ENCODE measurements around the gene TNKS1BP1. TPM values are rescaled to one million over a fixed set of nuclear protein-coding genes. Genes with fewer than 3 reads are reported as not detected.

The TNKS1BP1 gene
- total RNA-seq, 1 donor from 2014 or later, result 102 TPM

- ATAC-seq (no peak), DNase-seq (ENCODE audit: low spot score) (no peak)
Measured at GRCh38 chr11:57312511-57313021, 12.2 kb downstream of the TNKS1BP1 start.

GRCh38 chr11:57311109-57311936 lies 13.4 kb downstream of the TNKS1BP1 start:
- DNase-seq (ENCODE audit: low spot score) (peak; percentile 99), ATAC-seq (peak; percentile 81)

- DNase-seq (ENCODE audit: low spot score) (peak; percentile 90), ATAC-seq (peak; percentile 37)
Measured at GRCh38 chr11:57310630-57311086, 14.1 kb downstream of the TNKS1BP1 start.

GRCh38 chr11:57310091-57310490 lies 14.7 kb downstream of the TNKS1BP1 start:
- ATAC-seq (no peak), DNase-seq (ENCODE audit: low spot score) (peak; percentile 52)

- ATAC-seq, result no peak
- DNase-seq (ENCODE audit: low spot score), result peak; percentile 41
Measured at GRCh38 chr11:57309106-57310059, 15.4 kb downstream of the TNKS1BP1 start.

GRCh38 chr11:57308426-57309060 lies 16.2 kb downstream of the TNKS1BP1 start:
- DNase-seq (ENCODE audit: low spot score), result peak; percentile 42
- no peak for ATAC-seq

- ATAC-seq, result no peak
- DNase-seq (ENCODE audit: low spot score), result peak; percentile 42
Measured at GRCh38 chr11:57307666-57308270, 17.0 kb downstream of the TNKS1BP1 start.

- DNase-seq (ENCODE audit: low spot score) (no peak), ATAC-seq (no peak)
Measured at GRCh38 chr11:57306940-57307565, 17.7 kb downstream of the TNKS1BP1 start.

GRCh38 chr11:57306161-57306876 lies 18.4 kb downstream of the TNKS1BP1 start:
- ATAC-seq (peak; percentile 18), DNase-seq (ENCODE audit: low spot score) (peak; percentile 74)

- no peak for DNase-seq (ENCODE audit: low spot score)
- no peak for ATAC-seq
Measured at GRCh38 chr11:57305523-57305922, 19.2 kb downstream of the TNKS1BP1 start.

GRCh38 chr11:57303990-57304579 lies 20.7 kb downstream of the TNKS1BP1 start:
- DNase-seq (ENCODE audit: low spot score) (peak; percentile 44), ATAC-seq (no peak)

- no peak for ATAC-seq
- DNase-seq (ENCODE audit: low spot score), result no peak
Measured at GRCh38 chr11:57303280-57303989, 21.3 kb downstream of the TNKS1BP1 start.

GRCh38 chr11:57302489-57302888 lies 22.3 kb downstream of the TNKS1BP1 start:
- DNase-seq (ENCODE audit: low spot score) (no peak), ATAC-seq (no peak)

- DNase-seq (ENCODE audit: low spot score), result no peak
- ATAC-seq, result no peak
Measured at GRCh38 chr11:57301711-57302423, 22.9 kb downstream of the TNKS1BP1 start.

- DNase-seq (ENCODE audit: low spot score) (no peak), ATAC-seq (no peak)
Measured at GRCh38 chr11:57300785-57301184, 24.0 kb downstream of the TNKS1BP1 start.

GRCh38 chr11:57299150-57299737 lies 25.5 kb downstream of the TNKS1BP1 start:
- DNase-seq (ENCODE audit: low spot score), result no peak
- no peak for ATAC-seq

GRCh38 chr11:57297221-57297620 lies 27.5 kb downstream of the TNKS1BP1 start:
- no peak for DNase-seq (ENCODE audit: low spot score)
- no peak for ATAC-seq

All from left lobe of liver (tissue), 2 donors.